IPS DF 19.7 (cell line): ENCODE results near the gene SMAD6.

Experiments
- DNase-seq: peaks from one replicate; pipeline ENCODE4 v3.0.0-alpha.2; 2013; ENCODE audit warnings: low read depth, low spot score

Gene SMAD6

GRCh38 chr15:66703540-66703941 lies 1.5 kb downstream of the SMAD6 start:
- DNase-seq: no peak

- no peak for DNase-seq
These were observed 2.2 kb downstream of the SMAD6 start for GRCh38 chr15:66704019-66704802.

- no peak for DNase-seq
These were observed 2.7 kb downstream of the SMAD6 start for GRCh38 chr15:66704803-66705153.

GRCh38 chr15:66705277-66706146 lies 3.5 kb downstream of the SMAD6 start:
- DNase-seq: no peak

GRCh38 chr15:66706225-66706732 lies 4.2 kb downstream of the SMAD6 start:
- no peak for DNase-seq

- DNase-seq: no peak
These were observed 4.8 kb downstream of the SMAD6 start for GRCh38 chr15:66706840-66707239.

- peak; percentile 48 for DNase-seq
These were observed 5.5 kb downstream of the SMAD6 start for GRCh38 chr15:66707310-66708082.

- DNase-seq: no peak
These were observed 6.4 kb downstream of the SMAD6 start for GRCh38 chr15:66708389-66708788.

GRCh38 chr15:66709884-66710283 lies 7.8 kb downstream of the SMAD6 start:
- DNase-seq: no peak

- DNase-seq: no peak
These were observed 9.2 kb downstream of the SMAD6 start for GRCh38 chr15:66711260-66711659.

- DNase-seq: no peak
These were observed 9.8 kb downstream of the SMAD6 start for GRCh38 chr15:66711862-66712261.

GRCh38 chr15:66713843-66714508 lies 11.9 kb downstream of the SMAD6 start:
- DNase-seq: no peak

GRCh38 chr15:66714543-66714981 lies 12.5 kb downstream of the SMAD6 start:
- no peak for DNase-seq

- no peak for DNase-seq
These were observed 13.2 kb downstream of the SMAD6 start for GRCh38 chr15:66715181-66715624.

GRCh38 chr15:66715720-66716655 lies 14.0 kb downstream of the SMAD6 start:
- no peak for DNase-seq

GRCh38 chr15:66716656-66717020 lies 14.6 kb downstream of the SMAD6 start:
- DNase-seq: no peak

- DNase-seq: no peak
These were observed 16.4 kb downstream of the SMAD6 start for GRCh38 chr15:66718220-66718988.

GRCh38 chr15:66719471-66719870 lies 17.4 kb downstream of the SMAD6 start:
- no peak for DNase-seq
